ENCODE data around the gene BPIFB6.

The BPIFB6 gene

DNA sequence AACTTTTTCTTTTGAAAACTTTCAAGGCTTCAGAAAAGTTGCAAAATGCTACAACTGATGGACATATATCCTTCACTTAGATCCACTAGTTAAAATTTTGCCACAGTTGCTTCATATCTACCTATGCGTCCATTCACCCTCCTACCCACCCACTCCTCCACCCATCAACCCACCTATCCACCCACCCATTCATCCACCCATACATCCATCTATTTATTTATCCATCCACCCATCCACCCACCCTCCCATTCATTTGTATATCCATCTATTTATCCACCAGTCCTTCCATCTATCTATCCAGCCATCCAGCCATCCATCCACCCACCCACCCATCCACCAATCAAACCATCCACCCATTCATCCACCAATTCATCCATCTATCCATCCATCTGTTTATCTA is 61.6 kb downstream of the BPIFB6 start:
- no peak for DNase-seq

DNA sequence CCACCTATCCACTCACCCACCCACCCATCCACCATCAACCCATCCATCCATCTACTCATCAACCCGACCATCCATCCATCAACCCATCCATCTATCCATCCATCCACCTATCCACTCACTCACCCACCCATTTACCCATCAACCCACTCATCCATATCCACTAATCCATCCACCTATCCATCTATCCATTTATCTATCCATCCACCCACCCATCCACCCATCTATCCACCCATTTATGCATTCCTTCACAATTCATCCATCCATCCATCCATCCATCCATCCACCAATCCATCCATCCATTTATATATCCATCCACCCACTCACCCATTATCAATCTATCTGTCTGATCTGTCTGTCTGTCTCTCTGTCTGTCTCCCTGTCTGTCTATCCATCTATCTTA is 62.1 kb downstream of the BPIFB6 start:
- DNase-seq = no peak
